Uterus (tissue), 2 donors: Measurements from ENCODE around the gene MACROD1.

ENCODE experiments used
- POLR2A ChIP-seq, 2 donors: fragments of 450-650 bp; IDR thresholded peaks; one replicate each; pipeline ENCODE4 v1.6.1; 2016; ENCODE audit warnings: antibody characterized with exemption in 2 of 2, mild to moderate bottlenecking in 1 of 2, moderate library complexity in 1 of 2
- TF ChIP-seq, protein P1 (sequence below), 4 experiments: fragments of 200-600 bp in 2 of 4; fragments of 450-650 bp in 2 of 4; sonication (generic) in 2 of 4; IDR thresholded peaks; one replicate each; pipeline ENCODE4 v1.5.1; 2016 to 2019; ENCODE audit warnings: antibody characterized with exemption in 4 of 4, mild to moderate bottlenecking in 2 of 4, moderate library complexity in 1 of 4

DNA sequence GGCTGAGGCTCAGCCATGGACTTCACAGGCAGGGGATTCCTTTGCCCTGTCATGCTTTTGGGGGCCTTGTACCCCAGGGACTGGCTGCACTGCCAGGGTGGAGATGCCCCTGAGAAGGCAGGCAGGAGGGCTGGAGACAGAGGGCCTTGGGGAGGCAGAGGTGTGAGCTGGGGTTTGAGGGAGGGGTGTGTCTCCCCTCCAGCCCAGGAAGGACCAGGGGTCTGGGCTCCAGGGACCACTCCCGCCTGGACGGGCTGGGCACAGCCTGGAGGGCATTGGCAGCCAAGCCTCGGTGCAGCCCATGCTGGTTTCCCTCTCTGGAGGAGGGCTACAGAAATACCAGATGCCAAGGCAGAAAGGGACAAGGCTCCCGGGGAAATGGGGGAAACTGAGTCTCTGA, 160.2 kb downstream of the MACROD1 start:
- TF ChIP-seq, protein P1, sequence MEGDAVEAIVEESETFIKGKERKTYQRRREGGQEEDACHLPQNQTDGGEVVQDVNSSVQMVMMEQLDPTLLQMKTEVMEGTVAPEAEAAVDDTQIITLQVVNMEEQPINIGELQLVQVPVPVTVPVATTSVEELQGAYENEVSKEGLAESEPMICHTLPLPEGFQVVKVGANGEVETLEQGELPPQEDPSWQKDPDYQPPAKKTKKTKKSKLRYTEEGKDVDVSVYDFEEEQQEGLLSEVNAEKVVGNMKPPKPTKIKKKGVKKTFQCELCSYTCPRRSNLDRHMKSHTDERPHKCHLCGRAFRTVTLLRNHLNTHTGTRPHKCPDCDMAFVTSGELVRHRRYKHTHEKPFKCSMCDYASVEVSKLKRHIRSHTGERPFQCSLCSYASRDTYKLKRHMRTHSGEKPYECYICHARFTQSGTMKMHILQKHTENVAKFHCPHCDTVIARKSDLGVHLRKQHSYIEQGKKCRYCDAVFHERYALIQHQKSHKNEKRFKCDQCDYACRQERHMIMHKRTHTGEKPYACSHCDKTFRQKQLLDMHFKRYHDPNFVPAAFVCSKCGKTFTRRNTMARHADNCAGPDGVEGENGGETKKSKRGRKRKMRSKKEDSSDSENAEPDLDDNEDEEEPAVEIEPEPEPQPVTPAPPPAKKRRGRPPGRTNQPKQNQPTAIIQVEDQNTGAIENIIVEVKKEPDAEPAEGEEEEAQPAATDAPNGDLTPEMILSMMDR (IDR thresholded peaks at IDR 0.05) = no peak
- TF ChIP-seq POLR2A (IDR thresholded peaks at IDR 0.05) = no peak
